GM20431 (cell line): ENCODE data around the gene CLEC4F.
"Not testable (repeated sequence)": the region's sequence is repeated elsewhere in the genome, so short reads cannot be mapped to it uniquely, and the experiment has no call there.

ENCODE experiments used
- in situ Hi-C: fragments of 300-500 bp; cut with MseI, MboI; formaldehyde crosslinking; loops from one replicate; pipeline ENCODE4 v1.15.0; 2020; ENCODE audit warnings: low sequenced_read_pairs; ENCODE audit not compliant: unreplicated experiment

The CLEC4F gene

DNA sequence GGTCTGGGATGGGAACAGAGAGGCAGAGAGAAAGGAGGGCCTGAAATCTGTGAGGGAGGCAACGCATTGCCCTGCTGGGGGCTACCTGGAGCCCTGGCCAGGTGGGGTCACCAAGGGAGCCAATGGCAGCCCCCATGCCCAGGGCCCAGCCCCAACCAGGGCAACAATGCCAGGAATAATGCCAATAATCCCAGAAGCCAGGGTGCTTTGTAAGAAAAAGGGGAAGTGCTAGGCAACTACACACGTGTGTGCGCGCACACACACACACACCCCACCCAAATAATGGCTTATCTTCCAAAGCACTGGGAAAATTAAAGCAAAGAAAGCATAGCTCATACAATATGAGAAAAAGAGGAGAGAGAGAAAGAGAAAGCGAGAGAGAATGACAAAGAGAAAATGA is 7.0 kb upstream of the CLEC4F start:
- in situ Hi-C loops = no loop called here

GRCh38 chr2:70826696-70827350 is 6.4 kb upstream of the CLEC4F start:
- in situ Hi-C loops = no loop called here

DNA sequence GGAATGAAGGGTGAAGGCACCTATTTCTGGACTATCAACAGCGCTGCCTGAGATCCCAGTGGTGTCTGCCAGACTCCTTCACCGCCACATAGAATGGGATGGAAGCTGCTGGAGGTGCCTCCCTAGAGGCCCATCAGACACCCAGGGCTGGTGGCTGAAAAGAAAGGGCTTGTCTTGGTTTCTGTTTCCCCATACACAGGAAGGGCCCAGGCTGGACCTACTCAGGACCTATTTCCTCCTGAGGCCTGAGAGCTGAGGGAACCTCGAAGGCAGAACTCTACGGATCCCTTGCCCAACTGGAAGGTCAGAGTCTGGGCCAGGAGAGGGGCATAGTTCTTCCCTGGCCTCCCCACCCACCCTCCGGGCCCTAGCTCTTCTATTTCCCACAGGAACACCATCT is 2.9 kb upstream of the CLEC4F start:
- in situ Hi-C loops = no loop called here

DNA sequence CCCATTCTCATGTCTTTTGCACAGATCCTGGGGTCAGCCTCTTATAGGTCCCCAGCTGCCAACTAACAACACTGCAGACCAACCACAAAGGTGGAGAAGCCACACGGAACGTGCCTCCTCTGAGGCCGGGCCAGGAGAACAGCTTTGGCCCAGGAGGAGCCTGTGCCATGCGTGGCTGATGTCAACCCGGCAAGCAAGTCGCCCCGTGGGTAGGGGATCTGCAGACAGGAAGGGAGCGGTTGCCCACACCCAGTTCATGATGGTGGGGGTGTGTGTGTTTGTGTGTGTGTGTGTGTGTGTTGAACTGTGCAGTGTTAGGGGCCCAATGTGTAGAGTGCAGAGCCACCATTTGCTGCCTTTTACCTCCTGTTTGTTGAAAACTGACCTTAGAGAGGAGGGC is 2.4 kb upstream of the CLEC4F start:
- in situ Hi-C loops = no loop called here

DNA sequence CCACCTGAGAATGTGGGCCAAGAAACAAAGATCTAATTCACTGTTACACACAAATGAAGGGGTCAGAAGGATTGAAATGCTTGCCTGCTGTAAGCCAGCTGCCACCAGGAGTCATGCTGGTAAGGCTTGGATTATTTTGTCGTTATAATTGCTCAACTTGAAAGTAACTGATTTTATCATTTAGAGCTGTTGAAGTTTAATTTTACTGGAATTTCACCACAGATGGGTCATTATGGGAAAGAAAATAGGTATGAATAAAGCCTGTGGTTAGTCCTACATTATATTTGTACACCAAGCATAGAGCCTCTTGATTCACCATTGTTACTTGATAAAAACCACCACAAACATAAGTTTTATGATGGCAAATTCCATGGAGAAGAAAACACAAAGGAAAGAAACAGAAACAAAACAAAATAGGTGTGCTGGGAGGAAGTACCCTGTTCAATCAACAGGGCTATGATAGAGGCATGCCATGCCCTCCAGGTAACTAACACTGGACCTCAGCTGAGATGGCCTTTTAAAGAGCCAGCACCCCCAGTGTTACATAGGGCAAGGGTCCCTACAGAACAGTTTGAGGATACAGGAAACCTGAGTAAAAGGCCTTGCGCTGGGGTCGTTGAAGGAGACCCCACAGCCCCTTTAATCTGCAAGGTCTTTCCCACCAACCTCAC is 3.0 kb downstream of the CLEC4F start:
- in situ Hi-C loops = no loop called here

DNA sequence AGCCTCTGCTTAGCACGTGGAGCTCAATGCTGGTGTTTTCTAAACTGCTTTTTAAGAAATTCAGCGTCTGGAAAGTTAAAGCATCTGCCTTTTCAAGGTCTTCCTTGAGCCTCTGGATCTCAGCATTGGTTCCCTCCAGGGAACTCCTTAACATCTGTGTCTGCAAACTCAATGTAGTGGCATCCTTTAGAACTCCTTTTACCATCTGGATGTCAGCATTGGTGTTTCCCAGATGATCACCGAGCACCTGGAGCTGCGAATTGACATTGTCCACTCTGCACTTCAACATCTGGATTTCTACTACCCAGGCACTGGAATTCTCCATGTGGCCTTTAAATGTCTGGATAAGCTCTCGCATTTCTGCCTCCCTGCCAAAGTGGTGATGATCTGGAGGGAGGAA is 3.7 kb downstream of the CLEC4F start:
- in situ Hi-C loops = no loop called here

- in situ Hi-C loops = no loop called here
Measured at GRCh38 chr2:70808983-70809958, 11.1 kb downstream of the CLEC4F start.

- in situ Hi-C loops = no loop called here
Measured at GRCh38 chr2:70807828-70808118, 12.6 kb downstream of the CLEC4F start.

- in situ Hi-C loops = no loop called here
Measured at GRCh38 chr2:70807102-70807827, 13.1 kb downstream of the CLEC4F start.

GRCh38 chr2:70806620-70807019 is 13.8 kb downstream of the CLEC4F start:
- in situ Hi-C loops = no loop called here

- in situ Hi-C loops = no loop called here
Measured at GRCh38 chr2:70806013-70806412, 14.4 kb downstream of the CLEC4F start.

DNA sequence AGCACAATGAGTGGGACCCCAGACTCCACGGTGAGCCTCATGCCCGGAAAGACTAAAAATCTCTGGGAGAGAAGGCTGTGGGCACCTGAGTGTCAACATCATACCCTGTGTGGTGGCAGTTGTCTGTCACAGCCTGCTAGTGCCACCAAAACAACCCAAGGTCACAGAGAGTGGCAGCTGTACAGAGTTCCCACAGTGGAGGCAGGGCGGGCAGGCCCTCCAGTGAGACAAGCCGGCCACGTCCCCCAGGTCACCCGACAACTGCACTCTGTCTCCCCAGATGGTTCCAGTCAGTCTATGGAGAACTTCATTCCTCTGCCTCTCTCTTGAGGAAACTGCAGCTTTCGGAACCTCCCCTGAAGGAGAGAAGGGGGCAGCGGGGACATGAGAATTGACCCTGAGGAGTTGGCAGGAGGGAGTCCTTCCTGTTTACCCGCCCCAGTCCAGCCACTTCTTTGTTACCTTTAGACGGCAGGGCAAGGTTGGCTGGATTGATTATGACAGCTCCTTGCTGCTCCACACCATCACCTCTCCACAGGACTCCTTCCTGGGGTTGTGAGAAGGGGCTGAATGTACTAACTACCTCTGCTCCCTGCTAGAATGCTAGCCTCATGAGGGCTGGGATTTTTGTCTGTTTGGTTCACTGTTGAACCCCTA is 18.7 kb downstream of the CLEC4F start:
- in situ Hi-C loops = no loop called here

DNA sequence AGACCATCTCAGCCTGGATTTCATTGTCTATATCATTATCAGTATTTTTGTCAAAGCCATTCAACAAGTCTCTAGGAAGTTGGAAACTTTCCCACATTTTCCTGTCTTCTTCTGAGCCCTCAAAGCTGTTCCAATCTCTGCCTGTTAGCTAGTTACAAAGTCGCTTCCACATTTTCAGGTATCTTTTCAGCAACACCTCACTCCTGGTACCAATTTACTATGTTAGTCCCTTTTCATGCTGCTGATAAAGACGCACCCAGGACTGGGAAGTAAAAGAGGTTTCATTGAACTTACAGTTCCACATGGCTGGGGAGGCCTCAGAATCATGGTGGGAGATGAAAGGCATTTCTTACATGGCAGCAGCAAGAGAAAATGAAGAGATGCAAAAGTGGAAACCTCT is 20.7 kb downstream of the CLEC4F start:
- in situ Hi-C loops = no loop called here

DNA sequence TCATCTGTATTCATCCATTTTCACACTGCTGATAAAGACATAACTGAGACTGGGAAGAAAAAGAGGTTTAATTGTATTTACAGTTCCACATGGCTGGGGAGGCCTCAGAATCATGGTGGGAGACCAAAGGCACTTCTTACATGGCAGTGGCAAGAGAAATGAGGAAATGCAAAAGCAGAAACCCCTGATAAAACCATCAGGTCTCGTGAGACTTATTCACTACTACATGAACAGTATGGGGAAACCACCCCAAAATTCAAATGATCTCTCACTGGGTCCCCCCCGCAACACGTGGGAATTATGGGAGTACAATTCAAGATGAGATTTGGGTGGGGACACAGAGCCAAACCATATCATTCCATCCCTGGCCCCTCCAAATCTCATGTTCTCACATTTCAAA is 22.4 kb downstream of the CLEC4F start:
- in situ Hi-C loops = not testable (repeated sequence)

GRCh38 chr2:70797506-70797905 is 22.9 kb downstream of the CLEC4F start:
- in situ Hi-C loops = no loop called here

- in situ Hi-C loops = no loop called here
Measured at GRCh38 chr2:70796262-70796661, 24.1 kb downstream of the CLEC4F start.

DNA sequence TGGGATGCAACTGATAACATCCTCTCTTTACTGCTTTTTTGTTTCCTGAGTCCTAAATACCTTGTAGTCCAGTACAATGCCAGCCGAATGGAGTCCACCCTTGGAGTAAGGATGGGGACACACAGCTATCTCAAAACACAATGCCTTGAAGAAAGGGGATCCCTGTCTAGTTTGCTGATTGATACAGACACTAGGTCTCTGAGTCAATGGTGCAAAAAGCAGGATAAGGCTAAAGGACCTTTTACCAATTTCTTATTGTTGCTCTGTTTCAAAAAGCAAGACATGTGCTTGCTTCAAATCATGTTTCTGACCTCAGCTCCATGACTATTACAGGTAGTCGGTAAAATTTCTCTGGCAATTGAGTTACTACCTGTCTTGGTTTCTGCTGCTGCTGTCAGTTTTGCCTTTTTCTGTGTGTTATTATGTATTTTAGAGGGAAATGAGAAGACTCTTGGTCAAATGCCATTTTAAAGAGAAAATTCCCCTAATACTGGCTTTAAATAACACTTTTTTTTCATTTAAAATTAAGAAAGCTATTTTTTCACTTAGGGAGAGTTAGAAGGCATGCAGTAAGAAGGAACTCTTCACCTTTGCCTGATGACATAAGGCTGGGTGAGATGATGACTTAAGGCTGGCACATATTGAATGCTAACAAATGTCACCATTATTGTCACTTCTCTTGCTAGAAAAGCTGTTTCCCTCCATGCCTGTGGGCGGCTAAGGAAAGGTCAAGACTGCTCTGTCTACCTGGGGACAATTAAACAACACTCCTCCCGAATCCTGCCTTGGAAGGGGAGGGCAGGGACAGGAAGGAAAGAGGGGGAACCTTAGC is 25.0 kb downstream of the CLEC4F start:
- in situ Hi-C loops = no loop called here

DNA sequence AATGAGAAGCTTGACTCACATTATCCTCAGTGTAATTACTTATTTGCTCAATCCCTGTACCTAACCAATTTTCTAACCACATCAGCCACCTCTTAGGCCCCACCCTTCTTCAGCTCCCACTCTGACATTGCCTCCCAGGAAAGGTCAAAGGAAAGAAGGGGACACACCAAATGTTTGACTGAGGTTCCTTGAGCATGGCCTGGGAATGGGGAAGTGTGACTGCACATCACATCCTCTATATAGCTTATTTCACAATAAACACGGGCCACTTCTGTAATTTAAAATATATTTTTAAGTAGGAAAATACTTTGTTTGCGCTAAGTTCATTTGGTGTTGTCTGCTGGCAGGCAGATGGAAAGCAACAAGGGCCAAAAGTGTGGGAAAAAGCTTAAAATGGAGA is 26.9 kb downstream of the CLEC4F start:
- in situ Hi-C loops = no loop called here

DNA sequence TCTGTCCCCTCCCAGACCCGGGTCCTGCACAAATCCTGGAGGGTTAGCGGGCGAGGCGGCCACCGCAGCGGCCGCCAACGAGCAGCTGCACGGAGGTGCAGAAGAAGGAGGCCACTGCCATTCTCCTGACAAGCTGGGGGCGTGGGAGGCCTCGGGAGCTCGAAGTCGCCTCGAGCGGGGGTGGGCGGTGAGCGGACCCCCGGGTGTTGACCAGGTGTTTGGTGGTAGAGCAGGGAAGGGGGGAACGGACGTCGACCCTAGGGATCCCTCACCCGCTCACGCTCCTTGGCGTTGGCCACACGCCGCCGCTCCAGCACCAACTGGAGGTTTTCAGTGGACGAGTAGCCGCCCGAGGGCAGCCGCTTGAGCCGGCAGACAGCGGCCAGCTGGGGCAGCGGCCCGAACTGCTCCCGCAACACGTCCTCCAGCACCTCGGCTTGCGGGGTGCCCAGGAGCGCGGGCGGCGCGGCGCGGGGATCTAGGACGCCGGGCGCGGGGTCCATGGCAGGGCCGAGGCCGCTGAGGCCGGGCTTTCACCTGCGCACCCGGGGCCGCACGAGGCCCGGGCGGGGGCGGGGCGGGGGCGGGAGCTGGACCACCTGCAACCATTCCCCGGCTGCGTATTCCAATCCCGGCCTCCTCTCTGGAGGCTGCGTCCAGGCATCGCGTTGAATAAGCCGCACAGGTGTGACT is 30.1 kb downstream of the CLEC4F start, which contains the start of gene FIGLA:
FIGLA (minus strand) TSS at position 508 of the 693 bp plus-strand sequence; CDS start at position 503, 5 bp downstream.
- in situ Hi-C loops = no loop called here
